Measurements from ENCODE around the gene NR4A3. TPM values are rescaled to one million over a fixed set of nuclear protein-coding genes. Genes with fewer than 3 reads are reported as not detected.

Gene NR4A3
- total RNA-seq, 2 experiments from 2014 or later = 0.13 to 0.74 TPM

- no peak overlapping the region for H3K27ac ChIP-seq (ENCODE audit: low read depth, low read length, poor library complexity, severe bottlenecking)
- DNase-seq (ENCODE audit: low spot score) = peak; percentile 3
- POLR2A ChIA-PET = no interaction called here
- CTCF ChIA-PET (ENCODE audit: unreplicated experiment) = no interaction called here
- H3K9me3 ChIP-seq (ENCODE audit: low read length) = no peaks in the 10 kb centered on the region
- no peak overlapping the region for H3K4me2 ChIP-seq (ENCODE audit: low read length)
- BruUV-seq (replicated peaks) = no TSS peak
- H3K36me3 ChIP-seq (ENCODE audit: insufficient read depth, low read length) = no peaks in the 10 kb centered on the region
- H4K20me1 ChIP-seq (ENCODE audit: insufficient read depth, low read length) = no peaks in the 10 kb centered on the region
- H2AFZ ChIP-seq (ENCODE audit: low read length) = no peak overlapping the region
- H3K4me3 ChIP-seq (ENCODE audit: low read depth, low read length, poor library complexity, severe bottlenecking) = no peak overlapping the region
- TF ChIP-seq CTCF (conservative IDR thresholded peaks at IDR 0.05; ENCODE audit: low read length) (no peak), EZH2phosphoT487 (IDR thresholded peaks at IDR 0.05; ENCODE audit: borderline replicate concordance, low read depth, low read length) (no peak)
- H3K4me1 ChIP-seq (ENCODE audit: insufficient read depth, low read length, poor library complexity, severe bottlenecking) = no peaks in the 10 kb centered on the region
- H3K79me2 ChIP-seq (ENCODE audit: insufficient read depth, low read depth, low read length) = no peaks in the 10 kb centered on the region
- no peaks in the 10 kb centered on the region for H3K9me2 ChIP-seq (ENCODE audit: insufficient read depth, low read length)
- intact Hi-C loops (cut with micrococcal nuclease; ENCODE audit: unreplicated experiment) = no loop called here
These were observed 38.5 kb upstream of the NR4A3 start for GRCh38 chr9:99782962-99783718.

- CTCF ChIA-PET (ENCODE audit: unreplicated experiment) = no interaction called here
- POLR2A ChIA-PET = no interaction called here
These were observed 37.9 kb upstream of the NR4A3 start for GRCh38 chr9:99783799-99784198.

More at GRCh38 chr9:99783799-99784198, 37.9 kb upstream of the NR4A3 start:
- no TSS peak for BruUV-seq (replicated peaks)
- intact Hi-C loops (cut with micrococcal nuclease; ENCODE audit: unreplicated experiment) = no loop called here
- H3K4me3 ChIP-seq (ENCODE audit: low read depth, low read length, poor library complexity, severe bottlenecking) = no peak overlapping the region
- H3K27ac ChIP-seq (ENCODE audit: low read depth, low read length, poor library complexity, severe bottlenecking) = no peak overlapping the region
- no peaks in the 10 kb centered on the region for H3K4me1 ChIP-seq (ENCODE audit: insufficient read depth, low read length, poor library complexity, severe bottlenecking)
- H4K20me1 ChIP-seq (ENCODE audit: insufficient read depth, low read length) = no peaks in the 10 kb centered on the region
- H3K9me2 ChIP-seq (ENCODE audit: insufficient read depth, low read length) = no peaks in the 10 kb centered on the region
- no peak overlapping the region for H3K4me2 ChIP-seq (ENCODE audit: low read length)
- TF ChIP-seq EZH2phosphoT487 (IDR thresholded peaks at IDR 0.05; ENCODE audit: borderline replicate concordance, low read depth, low read length) (no peak), CTCF (conservative IDR thresholded peaks at IDR 0.05; ENCODE audit: low read length) (no peak)
- no peaks in the 10 kb centered on the region for H3K9me3 ChIP-seq (ENCODE audit: low read length)
- no peak overlapping the region for H2AFZ ChIP-seq (ENCODE audit: low read length)
- H3K79me2 ChIP-seq (ENCODE audit: insufficient read depth, low read depth, low read length) = no peaks in the 10 kb centered on the region
- DNase-seq (ENCODE audit: low spot score) = no peak
- no peaks in the 10 kb centered on the region for H3K36me3 ChIP-seq (ENCODE audit: insufficient read depth, low read length)
